HCT116 (cell line): ENCODE results near the gene MMP28. TPM values are rescaled to one million over a fixed set of nuclear protein-coding genes. Genes with fewer than 3 reads are reported as not detected.

ENCODE experiments used
- ATAC-seq: fragments of 200-7000 bp; cut with Tn5 transposase; 2 replicates; pipeline ENCODE4 v1.9.1; 2020; ENCODE audit warnings: mild to moderate bottlenecking, moderate library complexity
- BruUV-seq: library from RNA; stranded (reverse); fragments of 400-500 nt; replicated peaks from 2 replicates; lab custom pipeline; 2021; lab: Mats Ljungman, UMichigan
- CTCF ChIA-PET: fragments of 300-600 bp; sonication (Branson Sonifier 250); formaldehyde crosslinking; loops from one replicate; lab custom pipeline; 2021; ENCODE audit warnings: antibody characterized with exemption; lab: Charles Lee
- POLR2A ChIA-PET: fragments of 300-600, 350-600 bp; sonication (Branson Sonifier 250); formaldehyde crosslinking; loops from one replicate; lab custom pipeline; 2021; ENCODE audit warnings: antibody characterized with exemption; lab: Charles Lee
- RAD21 ChIA-PET, 2 experiments: fragments of 300-600 bp; sonication (Branson Sonifier 250); formaldehyde crosslinking; loops; one replicate each; lab custom pipeline; 2023; ENCODE audit warnings: low total read pairs in 2 of 2; ENCODE audit not compliant: uncharacterized antibody in 2 of 2, unreplicated experiment in 2 of 2, low non-redundant PET in 1 of 2; lab: Charles Lee
- DNase-seq: peaks from one replicate; pipeline ENCODE4 v3.0.0-alpha.2; 2010; ENCODE audit warnings: low read depth, low spot score
- H2AFZ ChIP-seq: fragments of 200-600 bp; shearing (Covaris generic), sonication (generic); 2 replicates; pipeline ENCODE4 v1.6.1; 2017; ENCODE audit warnings: low read depth, mixed run types, mixed read lengths, antibody characterized with exemption, low read length; ENCODE audit not compliant: poor library complexity, severe bottlenecking
- H3K27ac ChIP-seq: 2 replicates; pipeline ENCODE4 v1.5.1; 2012; ENCODE audit warnings: low read depth, low read length
- H3K27me3 ChIP-seq: fragments of 200-600 bp; sonication (generic); 2 replicates; pipeline ENCODE4 v1.6.1; 2016; ENCODE audit warnings: mixed run types, low read length, mixed read lengths; ENCODE audit not compliant: insufficient read depth
- H3K36me3 ChIP-seq, 2 experiments: fragments of 200-500 bp in 1 of 2; fragments of 200-600 bp in 1 of 2; sonication (Bioruptor generic) in 1 of 2; sonication (generic) in 1 of 2; 2 replicates each; pipeline versions ENCODE4 v1.5.1 to v1.6.1; 2014 to 2016; ENCODE audit warnings: low read length in 2 of 2, inconsistent platforms in 1 of 2, mixed read lengths in 1 of 2, mixed run types in 1 of 2; ENCODE audit not compliant: insufficient read depth in 2 of 2, control insufficient read depth in 1 of 2
- H3K4me1 ChIP-seq, 2 experiments: fragments of 200-600 bp in 1 of 2; sonication (generic) in 1 of 2; 2 replicates each; pipeline versions ENCODE4 v1.5.1 to v1.6.1; 2012 to 2017; ENCODE audit warnings: low read length in 2 of 2, inconsistent platforms in 1 of 2, mild to moderate bottlenecking in 1 of 2, mixed read lengths in 1 of 2, mixed run types in 1 of 2, moderate library complexity in 1 of 2; ENCODE audit not compliant: insufficient read depth in 2 of 2, control insufficient read depth in 1 of 2
- H3K4me2 ChIP-seq: fragments of 200-600 bp; sonication (generic); 2 replicates; pipeline ENCODE4 v1.6.1; 2017; ENCODE audit warnings: mixed run types, low read length, mixed read lengths
- H3K4me3 ChIP-seq, 2 experiments: fragments of 200-600 bp in 1 of 2; sonication (generic) in 1 of 2; replicated peaks in 1 of 2; 2 replicates each; pipeline ENCODE4 v1.5.1; 2011 to 2016; ENCODE audit warnings: low read length in 2 of 2, control low read depth in 1 of 2, low read depth in 1 of 2, mild to moderate bottlenecking in 1 of 2, mixed read lengths in 1 of 2, mixed run types in 1 of 2
- H3K79me2 ChIP-seq: fragments of 200-600 bp; sonication (generic); 2 replicates; pipeline ENCODE4 v1.6.1; 2017; ENCODE audit warnings: mild to moderate bottlenecking, mixed run types, low read length, moderate library complexity, mixed read lengths; ENCODE audit not compliant: insufficient read depth
- H3K9ac ChIP-seq: fragments of 200-600 bp; sonication (generic); 2 replicates; pipeline ENCODE4 v1.6.1; 2016; ENCODE audit warnings: low read length, mixed read lengths
- H3K9me2 ChIP-seq: fragments of 200-600 bp; sonication (generic), shearing (Covaris generic); 2 replicates; pipeline ENCODE4 v1.6.1; 2017; ENCODE audit warnings: mixed run types, mild to moderate bottlenecking, moderate library complexity; ENCODE audit not compliant: insufficient read depth
- H3K9me3 ChIP-seq, 2 experiments: fragments of 200-500 bp in 1 of 2; fragments of 200-600 bp in 1 of 2; sonication (Bioruptor generic) in 1 of 2; sonication (generic) in 1 of 2; 2 replicates each; pipeline ENCODE4 v1.6.1; 2014 to 2017; ENCODE audit warnings: low read length in 2 of 2, mixed read lengths in 2 of 2, inconsistent platforms in 1 of 2, low read depth in 1 of 2, mild to moderate bottlenecking in 1 of 2, mixed run types in 1 of 2, moderate library complexity in 1 of 2; ENCODE audit not compliant: control insufficient read depth in 1 of 2, insufficient read depth in 1 of 2
- H4K20me1 ChIP-seq: fragments of 200-600 bp; sonication (generic), shearing (Covaris generic); 2 replicates; pipeline ENCODE4 v1.6.1; 2017; ENCODE audit warnings: mixed run types, mild to moderate bottlenecking, moderate library complexity; ENCODE audit not compliant: insufficient read depth
- CBX3 ChIP-seq: IDR thresholded peaks from 2 replicates; pipeline ENCODE4 v1.6.1; 2012; ENCODE audit warnings: low read depth
- EGR1 ChIP-seq: IDR thresholded peaks from 2 replicates; pipeline ENCODE4 v1.6.1; 2012; ENCODE audit warnings: low read depth
- EZH2 ChIP-seq: fragments of 200-600 bp; sonication (generic); IDR thresholded peaks from 2 replicates; pipeline ENCODE4 v1.6.1; 2017; ENCODE audit warnings: antibody characterized with exemption, mixed run types
- FOSL1 ChIP-seq: IDR thresholded peaks from 2 replicates; pipeline ENCODE4 v1.6.1; 2012; ENCODE audit warnings: low read depth
- JUND ChIP-seq: IDR thresholded peaks from 2 replicates; pipeline ENCODE4 v1.6.1; 2012
- RAD21 ChIP-seq: IDR thresholded peaks from 2 replicates; pipeline ENCODE4 v1.6.1; 2012; ENCODE audit warnings: low read depth, mild to moderate bottlenecking
- REST ChIP-seq: IDR thresholded peaks from 2 replicates; pipeline ENCODE4 v1.6.1; 2012; ENCODE audit warnings: low read depth
- SIN3A ChIP-seq: IDR thresholded peaks from 2 replicates; pipeline ENCODE4 v1.6.1; 2012; ENCODE audit warnings: low read depth
- SP1 ChIP-seq: IDR thresholded peaks from 2 replicates; pipeline ENCODE4 v1.6.1; 2012; ENCODE audit warnings: low read depth
- SRF ChIP-seq: IDR thresholded peaks from 2 replicates; pipeline ENCODE4 v1.6.1; 2012; ENCODE audit warnings: low read depth
- ZBTB33 ChIP-seq: IDR thresholded peaks from 2 replicates; pipeline ENCODE4 v1.6.1; 2011; ENCODE audit warnings: mild to moderate bottlenecking, low read length, moderate library complexity; ENCODE audit not compliant: insufficient replicate concordance; ENCODE audit errors: extremely low read depth
- ZFX ChIP-seq: fragments of 450-650 bp; IDR thresholded peaks from 2 replicates; pipeline ENCODE4 v1.6.1; 2017
- ZNF274 ChIP-seq: fragments of 200-500 bp; sonication (Bioruptor generic); IDR thresholded peaks from 2 replicates; pipeline ENCODE4 v1.6.1; 2014; ENCODE audit warnings: mild to moderate bottlenecking, low read depth, low read length, inconsistent platforms
- intact Hi-C: fragments of 100-400 bp; cut with micrococcal nuclease; formaldehyde crosslinking; loops from 2 replicates; pipeline ENCODE4 v1.10.0; 2022
- total RNA-seq: library from RNA; stranded (reverse); gene quantifications from one replicate; pipeline ENCODE4 v1.2.1, GENCODE V29; 2021; ENCODE audit not compliant: unreplicated experiment

Gene MMP28
- total RNA-seq, 1 experiment from 2014 or later: 2.6 TPM

- no peak overlapping the region for H2AFZ ChIP-seq
- RAD21 ChIA-PET: interaction anchor here in 1 of 2 experiments (0.6 kb wide), 1 partner anchor 11 kb away, joined by 5 read pairs; no protein-coding TSS in a partner anchor
- H3K4me3 ChIP-seq: no peak overlapping the region
- H3K27ac ChIP-seq: no peak overlapping the region
- peaks cover 65% of the 10 kb centered on the region for H3K79me2 ChIP-seq
- peaks cover 71 to 73% of the 10 kb centered on the region in 2 experiments for H3K36me3 ChIP-seq
- CTCF ChIA-PET: no interaction called here
- no peak for DNase-seq
- POLR2A ChIA-PET: no interaction called here
- no peaks in the 10 kb centered on the region for H3K9me2 ChIP-seq
- no peaks in the 10 kb centered on the region for H3K27me3 ChIP-seq
- H3K4me2 ChIP-seq: no peak overlapping the region
- no TSS peak for BruUV-seq
- peaks cover 8% of the 10 kb centered on the region; the same call in 1 of the 2 replicates for H4K20me1 ChIP-seq
- H3K9me3 ChIP-seq: no peaks in the 10 kb centered on the region
- ATAC-seq: no peak
- intact Hi-C loops: loop anchor here (10.0 kb wide), 1 partner anchor 313 kb away; no protein-coding TSS in a partner anchor
- H3K9ac ChIP-seq: no peak overlapping the region
- H3K4me1 ChIP-seq: no peaks in the 10 kb centered on the region
- no peak for TF ChIP-seq SRF
- TF ChIP-seq JUND: no peak
- no peak for TF ChIP-seq ZNF274
- no peak for TF ChIP-seq EZH2
- no peak for TF ChIP-seq SIN3A
- TF ChIP-seq RAD21: no peak
- no peak for TF ChIP-seq ZFX
- no peak for TF ChIP-seq EGR1
- no peak for TF ChIP-seq ZBTB33
- TF ChIP-seq CBX3: no peak
- no peak for TF ChIP-seq SP1
- TF ChIP-seq REST: no peak
- no peak for TF ChIP-seq FOSL1
Observed at GRCh38 chr17:35842239-35842638, 46.8 kb upstream of the MMP28 start.
